ENCODE results near the gene RASAL2.
"Not testable (repeated sequence)": the region's sequence is repeated elsewhere in the genome, so short reads cannot be mapped to it uniquely, and the experiment has no call there.

The RASAL2 gene

DNA sequence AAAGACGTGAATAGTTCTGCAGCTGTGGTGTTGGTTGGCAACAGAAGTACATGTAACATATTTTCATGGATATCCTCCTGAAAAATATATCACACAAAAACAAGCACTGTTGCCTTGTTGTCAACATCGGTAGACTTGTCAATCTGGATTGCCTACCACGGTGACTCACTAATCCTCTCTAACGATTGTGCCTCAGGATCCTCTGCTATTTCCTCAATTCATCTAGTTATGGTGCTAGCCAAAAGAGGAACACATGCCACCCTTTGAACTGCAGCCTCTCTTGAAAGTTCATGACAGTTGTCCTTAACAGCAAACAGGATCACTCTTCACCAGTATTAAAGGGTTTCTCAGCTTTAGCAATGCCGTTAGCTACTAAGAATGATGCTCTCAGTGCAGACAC lies 25.7 kb downstream of the RASAL2 start:
- no peak for DNase-seq (ENCODE audit: low read depth in 2 of 2)

DNA sequence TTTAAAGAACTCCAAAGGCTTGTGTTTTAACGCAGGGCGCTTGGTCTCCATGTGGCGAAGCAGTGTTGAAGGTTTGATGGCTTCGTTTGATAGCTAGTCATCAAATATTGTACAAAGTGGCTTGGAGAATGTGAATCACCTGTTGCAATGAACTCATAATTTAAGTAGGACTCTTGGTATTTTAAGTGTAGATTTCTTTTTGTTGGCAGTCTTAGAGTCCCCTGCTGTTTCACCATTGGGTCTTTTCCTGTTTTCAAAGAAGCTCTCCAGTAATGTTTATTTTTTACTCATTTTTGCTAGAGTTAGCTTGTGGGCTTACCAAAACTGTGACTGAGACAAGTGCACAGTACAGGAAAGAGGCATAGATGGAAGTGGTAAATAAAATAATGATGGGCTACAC lies 26.2 kb downstream of the RASAL2 start:
- no peak for DNase-seq (ENCODE audit: low read depth in 2 of 2)

DNA sequence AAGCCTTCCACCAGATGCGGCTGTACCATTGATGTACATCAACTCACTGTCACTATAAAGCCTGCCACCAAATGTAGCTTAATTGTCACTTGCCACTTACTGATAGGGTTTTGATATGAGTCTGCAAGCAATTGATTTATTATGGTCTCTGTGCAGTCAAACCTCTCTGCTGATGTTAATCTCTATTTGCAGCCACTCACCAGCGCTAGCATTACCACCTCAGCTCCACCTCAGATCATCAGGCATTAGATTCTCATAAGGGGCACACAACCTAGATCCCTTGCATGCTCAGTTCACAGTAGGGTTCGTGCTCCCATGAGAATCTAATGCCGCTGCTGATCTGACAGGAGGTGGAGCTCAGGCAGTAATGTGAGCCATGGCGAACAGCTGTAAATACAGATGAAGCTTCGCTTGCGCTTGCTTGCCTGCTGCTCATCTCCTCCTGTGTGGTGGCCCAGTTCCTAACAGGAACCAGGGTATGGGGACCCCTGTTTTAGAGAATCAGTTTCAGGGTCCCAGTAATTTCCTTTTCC lies 26.7 kb downstream of the RASAL2 start:
- not testable (repeated sequence) for DNase-seq (ENCODE audit: low read depth in 2 of 2)

DNA sequence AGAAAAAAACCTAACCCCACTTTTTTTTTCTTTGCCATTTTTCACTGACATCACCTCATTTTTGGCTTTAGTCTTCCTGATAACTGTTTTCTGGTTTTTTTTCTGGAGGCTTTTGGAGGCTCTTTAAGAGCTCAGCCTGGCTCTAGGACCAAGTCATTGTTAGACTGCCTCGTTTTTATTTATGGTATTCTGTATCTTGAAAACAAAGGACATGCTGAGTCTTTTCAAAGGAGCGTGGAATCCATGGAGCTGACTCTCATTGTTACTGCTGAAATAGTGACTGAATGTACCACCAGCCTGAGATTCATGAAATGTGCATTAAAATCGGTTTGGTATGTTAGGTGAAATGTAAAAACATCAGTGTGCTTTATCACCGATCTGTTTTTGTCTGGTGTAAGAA lies 28.0 kb downstream of the RASAL2 start:
- DNase-seq (ENCODE audit: low read depth in 2 of 2): no peak

DNA sequence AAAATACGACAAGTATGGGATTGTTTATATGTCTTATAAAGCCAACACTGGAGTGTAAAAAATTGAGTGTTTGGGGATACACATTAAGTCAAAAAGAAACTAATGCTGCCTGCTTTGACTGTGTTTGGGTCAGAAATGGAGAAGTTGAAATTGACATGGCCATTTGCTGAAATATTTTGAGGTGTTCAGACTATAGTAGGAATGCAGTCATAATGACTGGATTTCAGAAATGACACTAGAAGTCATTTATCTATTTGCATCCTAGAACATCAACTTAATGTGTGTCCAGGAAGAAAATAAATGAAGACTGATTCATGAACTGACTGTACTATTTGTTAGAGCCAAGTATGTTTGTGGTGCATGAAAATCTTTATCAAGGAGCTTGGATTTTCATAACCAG lies 28.4 kb downstream of the RASAL2 start:
- DNase-seq (ENCODE audit: low read depth in 2 of 2): no peak

DNA sequence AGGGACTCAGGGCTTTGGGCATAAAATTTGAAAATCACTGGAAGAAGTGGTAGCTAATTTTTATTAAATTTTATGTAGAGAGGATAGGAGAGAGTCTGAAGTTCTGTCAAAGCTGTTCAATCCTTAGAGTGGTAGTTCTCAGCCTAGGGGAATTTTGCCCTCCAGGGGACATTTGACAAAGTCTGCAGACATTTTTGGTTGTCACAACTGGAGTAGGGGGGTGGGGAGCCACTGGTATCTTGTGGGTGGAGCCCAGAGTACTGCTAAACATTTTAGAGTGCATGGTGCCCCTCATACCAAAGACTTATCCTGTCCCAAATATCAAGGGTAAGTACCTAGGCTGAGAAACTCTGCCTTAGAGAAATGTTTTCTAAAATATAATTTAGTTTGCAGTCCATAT lies 30.2 kb downstream of the RASAL2 start:
- no peak for DNase-seq (ENCODE audit: low read depth in 2 of 2)

DNA sequence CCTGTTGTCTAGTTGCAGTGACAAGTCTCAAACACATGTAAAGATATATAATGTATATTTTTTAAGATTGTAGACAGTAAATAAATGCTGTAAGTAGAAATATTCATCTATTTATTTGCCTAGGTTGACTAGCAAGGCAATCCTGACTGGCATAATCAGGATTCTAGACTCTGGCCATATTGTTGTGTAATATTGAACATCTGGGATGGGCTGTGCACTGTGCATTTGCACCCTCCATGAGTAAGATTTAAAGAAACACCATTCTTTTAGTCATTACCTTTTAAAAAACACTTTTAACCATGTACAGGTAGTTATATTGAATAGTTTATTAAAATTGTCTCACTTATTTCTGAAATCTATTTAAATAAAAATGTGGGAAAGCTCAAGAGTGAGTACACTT lies 32.4 kb downstream of the RASAL2 start:
- DNase-seq (ENCODE audit: low read depth in 2 of 2): no peak

DNA sequence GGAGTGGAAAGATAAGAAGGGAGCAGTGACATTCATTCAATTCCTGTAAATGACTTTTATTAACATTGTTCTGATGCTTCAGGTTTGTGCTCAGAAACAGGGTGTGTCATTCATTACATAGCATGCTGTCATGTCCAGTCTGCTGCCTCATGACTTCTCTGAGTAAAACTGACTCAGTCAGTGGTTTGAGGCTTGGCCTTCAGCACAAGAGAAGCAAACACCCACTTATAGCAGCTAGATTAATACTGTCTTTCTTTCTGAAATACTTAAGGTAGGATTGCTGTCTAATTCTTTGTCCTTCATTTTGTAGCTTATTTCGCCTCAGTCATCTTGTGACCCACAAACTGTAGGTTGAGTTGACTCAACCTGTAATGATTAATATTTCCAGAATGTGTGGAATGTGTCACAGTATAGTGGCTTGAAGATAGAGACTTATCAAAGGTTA lies 32.9 kb downstream of the RASAL2 start:
- DNase-seq (ENCODE audit: low read depth in 2 of 2): no peak

DNA sequence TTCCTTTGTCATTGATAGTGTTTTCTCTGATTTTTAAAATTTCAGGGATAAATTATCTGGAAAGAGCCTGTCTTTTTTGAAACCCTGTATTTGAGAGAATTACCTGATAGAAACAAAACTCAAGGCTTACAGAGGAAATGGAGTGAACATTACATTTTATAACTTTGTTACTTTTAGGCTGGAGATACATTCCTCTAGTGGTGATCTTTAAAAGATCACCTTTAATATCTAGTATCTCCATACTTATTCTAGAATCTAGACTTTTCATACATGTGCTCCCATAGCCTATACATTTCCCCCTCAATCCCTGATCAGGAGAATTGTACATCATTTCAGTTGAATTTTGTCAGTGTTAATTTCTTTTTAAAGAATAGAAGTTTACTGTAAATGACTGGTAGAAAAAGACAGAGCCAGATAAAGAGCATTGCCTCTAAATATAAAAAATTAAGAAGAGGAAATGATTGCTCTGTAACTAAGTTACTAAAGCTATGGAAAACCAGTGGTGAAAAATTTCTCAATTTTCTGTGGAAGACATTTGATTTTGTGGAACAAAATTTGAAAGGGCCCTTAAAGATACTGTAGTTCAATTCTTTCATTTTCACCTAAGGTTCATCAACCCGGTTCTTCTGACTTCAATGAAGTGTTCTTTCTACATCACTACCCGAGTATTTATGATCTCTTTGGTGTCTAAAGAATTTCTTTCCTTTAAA lies 33.7 kb downstream of the RASAL2 start:
- no peak for DNase-seq (ENCODE audit: low read depth in 2 of 2)

DNA sequence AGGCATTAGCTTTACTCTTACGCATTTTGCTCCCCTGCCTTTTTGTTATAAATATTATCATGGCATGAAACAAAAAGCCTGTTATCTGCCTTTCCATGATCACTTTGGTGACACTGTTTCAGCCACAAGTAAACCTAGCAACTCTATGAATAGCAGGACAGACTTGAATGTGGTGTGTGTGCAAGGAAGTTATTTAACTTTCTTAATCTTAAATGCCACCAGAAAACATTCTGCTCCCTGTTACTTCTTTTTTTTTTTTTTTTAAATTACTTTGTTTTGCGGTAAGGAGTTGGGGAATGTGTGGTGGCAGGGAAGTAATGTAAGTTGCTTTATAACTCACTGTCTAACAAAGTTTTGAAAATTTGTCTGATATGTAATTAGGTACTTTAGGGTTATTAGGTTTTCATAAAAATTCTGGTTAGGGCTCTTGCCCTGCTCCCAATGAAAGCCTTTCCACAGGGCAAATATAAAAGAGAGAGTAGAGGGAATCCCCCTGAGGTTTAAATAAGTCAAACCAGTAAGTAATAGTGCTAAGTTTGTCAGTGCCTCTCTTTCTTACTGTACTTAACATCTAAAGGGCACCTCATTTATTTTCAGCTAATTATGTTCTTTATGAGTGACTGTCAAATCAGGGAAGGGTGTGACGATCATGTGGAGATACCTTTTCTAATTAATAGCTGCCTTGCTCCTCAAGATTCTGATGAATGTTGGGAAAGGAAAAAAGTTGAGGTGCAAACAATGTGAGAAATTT lies 39.5 kb downstream of the RASAL2 start:
- DNase-seq (ENCODE audit: low read depth in 2 of 2): no peak

DNA sequence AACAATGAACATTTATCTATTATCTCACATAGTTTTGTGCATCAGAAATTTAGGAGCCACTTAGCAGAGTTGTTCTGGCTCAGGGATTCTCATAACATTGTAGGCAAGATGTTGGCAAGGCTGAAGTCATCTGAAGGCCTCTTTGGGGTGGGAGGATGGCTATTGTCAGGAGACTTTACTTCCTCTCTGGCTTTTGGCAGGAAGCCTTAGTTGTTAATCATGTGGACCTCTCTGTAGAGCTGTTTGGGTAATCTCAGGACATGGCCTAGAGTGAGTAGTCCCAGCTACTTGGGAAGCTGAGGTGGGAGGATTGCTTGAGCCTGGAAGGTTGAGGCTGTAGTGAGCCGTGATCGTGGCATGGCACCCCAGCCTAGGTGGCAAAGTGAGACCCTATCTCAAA lies 40.2 kb downstream of the RASAL2 start:
- DNase-seq (ENCODE audit: low read depth in 2 of 2): no peak

DNA sequence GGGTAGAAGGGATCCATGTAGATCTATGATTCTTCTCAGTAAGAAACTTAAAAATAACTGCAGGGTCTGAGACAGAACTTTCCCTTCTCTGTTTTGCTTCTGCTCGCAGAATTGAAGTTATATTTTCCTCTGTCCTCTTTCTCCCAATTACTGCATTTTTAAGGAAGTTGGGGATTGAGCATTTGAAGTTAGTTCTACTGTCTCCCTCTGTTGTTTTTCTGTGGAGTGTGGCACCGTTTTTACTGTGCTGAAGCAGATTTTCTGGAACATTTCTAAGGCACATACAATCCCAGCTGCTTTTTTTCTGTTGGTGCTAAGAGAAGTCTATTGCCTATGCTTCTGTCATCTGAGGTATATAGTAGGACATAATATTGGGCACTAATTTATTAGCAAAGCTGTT lies 43.3 kb downstream of the RASAL2 start:
- no peak for DNase-seq (ENCODE audit: low read depth in 2 of 2)

DNA sequence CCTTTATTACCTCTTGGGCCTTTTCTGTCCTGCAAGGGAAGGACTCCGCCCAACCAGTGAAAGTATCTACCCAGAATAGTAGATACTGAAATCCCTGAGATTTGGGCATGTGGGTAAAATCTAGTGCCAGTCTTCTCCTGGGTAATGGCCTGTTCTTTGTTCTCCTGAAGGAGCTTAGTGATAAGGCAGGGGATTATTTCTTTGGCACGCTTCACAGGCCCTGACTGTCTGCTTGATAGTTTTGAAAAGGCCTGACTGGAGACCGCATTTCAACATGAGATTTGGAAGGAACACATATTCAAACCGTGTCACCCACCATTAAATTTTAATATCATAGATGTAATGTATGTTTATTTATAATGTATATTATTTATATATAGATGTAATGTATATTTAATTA lies 48.9 kb downstream of the RASAL2 start:
- no peak for DNase-seq (ENCODE audit: low read depth in 2 of 2)

DNA sequence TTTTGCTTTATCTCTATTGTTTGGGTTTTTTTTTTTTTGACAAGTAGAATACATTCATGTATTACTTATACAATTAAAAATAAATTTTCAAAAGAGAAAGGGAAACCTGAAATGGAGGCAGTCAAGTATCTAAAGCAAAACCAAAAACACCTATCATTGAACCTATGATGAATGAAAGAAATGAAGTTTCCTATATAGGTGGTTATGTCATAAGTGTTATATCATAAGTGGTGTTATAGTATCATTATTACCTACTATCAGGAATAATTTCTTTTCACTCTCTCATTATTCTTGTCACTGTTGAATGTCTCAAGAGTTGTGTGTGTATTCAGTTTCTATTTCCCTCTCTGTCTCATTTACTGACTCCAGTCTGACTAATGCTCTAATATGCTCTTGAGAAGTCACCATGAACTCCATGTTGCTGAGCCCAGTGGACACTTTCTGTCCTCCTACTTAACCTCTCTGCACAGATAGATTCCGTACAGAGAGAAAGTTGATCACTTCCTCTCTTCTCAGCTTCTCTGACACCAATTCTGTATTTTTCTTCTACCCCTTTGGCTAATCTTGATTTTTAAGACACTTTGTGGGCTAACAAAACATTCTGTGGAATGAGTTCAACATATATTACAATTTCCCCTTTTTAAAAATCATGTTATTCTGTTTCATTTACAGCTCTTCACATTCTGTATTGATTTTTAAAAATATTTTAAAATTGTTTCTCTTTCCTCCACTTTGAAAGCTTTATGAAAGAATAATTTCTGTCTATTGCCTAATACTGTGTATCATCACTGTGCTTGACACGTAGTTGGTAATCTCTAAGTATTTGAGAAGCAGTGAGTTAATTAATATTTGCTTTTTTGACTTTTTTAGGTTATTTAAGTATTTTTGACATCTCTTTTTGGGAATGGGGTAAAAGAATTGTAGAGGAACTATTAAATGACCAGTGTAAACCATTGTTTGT lies 50.1 kb downstream of the RASAL2 start:
- no peak for DNase-seq (ENCODE audit: low read depth in 2 of 2)

DNA sequence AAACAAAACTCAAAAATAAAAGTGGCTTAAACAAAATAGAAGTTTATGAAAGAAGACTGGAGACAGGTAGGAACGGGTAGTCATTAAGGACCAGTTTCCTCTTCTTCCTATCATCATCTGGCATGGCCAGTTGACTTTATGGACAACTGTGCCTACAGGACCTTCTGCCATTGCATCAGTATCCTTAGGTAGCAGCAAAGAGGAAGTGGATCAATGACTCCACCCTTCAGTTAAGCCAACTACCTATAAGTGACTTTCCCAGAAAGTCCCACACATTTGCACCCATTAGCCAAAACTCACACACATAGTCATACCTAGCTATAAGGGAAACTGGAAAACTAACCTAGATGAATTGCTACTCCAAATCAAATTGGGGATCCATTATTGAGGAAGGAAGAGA lies 51.7 kb downstream of the RASAL2 start:
- DNase-seq (ENCODE audit: low read depth in 2 of 2): no peak

DNA sequence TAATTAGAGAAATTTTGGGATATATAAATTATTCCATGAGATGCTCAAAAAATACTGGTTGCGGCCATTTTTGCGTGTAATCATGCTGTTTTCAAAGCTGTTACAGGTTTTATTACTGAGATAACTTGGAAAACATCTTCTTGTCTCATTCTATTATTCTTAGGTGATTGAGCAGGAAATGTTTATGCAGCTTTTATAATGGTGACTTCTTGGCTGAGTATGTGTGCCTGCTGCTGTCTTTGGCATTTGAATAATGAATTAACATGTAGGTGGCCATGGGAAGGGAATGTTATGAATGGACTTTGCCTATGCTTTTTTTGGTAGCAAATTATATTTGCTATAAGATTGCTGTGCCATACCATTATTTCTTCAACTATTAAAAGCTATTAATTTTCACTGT lies 52.5 kb downstream of the RASAL2 start:
- no peak for DNase-seq (ENCODE audit: low read depth in 2 of 2)

DNA sequence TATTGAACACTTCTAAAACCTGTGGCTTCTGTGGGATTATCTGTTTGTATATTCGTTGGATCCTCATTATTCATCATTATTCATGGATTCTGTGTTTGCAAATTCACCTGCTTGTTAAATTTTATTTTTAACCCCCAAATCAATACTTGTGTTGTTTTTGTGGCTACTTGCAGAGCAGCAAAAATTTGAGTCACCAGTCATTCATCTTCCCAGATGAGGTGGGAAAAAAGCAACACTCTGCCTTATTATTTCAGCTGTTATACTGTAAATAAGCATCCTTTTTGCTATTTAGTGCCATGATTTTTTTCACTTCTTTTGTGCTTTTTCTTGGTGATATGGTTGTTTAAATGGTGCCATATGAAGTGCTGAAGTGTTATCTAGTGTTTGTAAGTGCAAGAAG lies 56.7 kb downstream of the RASAL2 start:
- no peak for DNase-seq (ENCODE audit: low read depth in 2 of 2)

DNA sequence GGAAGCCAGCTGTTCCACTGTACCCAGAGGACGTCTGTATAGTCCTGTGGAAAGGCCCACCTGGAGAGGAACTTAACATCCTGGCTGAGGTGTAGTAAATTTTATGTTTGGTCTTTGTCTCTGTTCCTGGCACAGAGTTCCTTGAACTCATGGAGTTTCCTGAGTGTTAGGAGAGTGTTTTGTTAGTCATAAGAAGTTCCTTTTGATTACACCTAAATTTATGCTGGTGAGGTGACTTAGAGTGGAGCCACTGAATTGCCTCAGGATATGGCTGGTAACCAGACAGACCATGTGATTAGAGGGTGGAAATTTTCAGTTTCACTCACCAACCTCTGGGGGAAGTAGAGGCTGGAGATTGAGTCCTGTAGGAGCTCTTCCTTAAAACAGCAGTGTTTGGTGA lies 57.9 kb downstream of the RASAL2 start:
- no peak for DNase-seq (ENCODE audit: low read depth in 2 of 2)

DNA sequence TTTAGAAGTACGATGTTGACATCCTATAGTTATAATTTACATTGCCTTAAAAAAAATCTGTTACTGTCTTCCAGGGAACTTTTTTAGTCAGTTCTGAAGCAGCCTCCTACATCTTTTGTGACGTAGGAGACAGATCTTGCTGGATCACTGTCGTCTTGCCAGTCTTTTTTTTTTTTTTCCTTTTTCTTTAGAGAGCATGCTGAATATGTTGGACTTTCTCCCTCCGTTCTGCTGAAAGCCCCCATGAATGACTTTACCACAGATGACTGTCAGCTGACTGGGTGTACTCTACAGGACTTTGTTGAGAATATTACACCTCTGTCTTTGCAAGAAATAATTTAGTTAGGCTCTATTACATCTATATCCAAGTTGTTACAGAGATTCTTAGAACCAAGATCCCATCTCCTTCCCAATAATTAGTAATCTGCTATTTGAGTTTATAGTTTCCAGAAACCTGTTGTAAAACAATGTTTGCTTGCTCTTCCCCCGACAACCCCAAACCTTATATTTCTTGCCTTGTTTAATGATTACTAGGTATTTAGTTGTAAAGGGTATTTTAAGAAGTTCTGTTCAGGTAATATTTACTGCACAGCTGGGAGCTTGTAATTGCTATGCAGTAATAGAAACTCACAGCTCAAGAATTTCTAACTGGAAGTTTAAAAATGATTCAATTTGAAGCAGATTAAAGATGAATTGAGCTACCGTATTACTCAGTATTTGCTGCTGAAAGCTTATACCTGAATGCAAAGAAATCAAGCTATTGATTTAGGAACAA lies 61.8 kb downstream of the RASAL2 start:
- no peak for DNase-seq (ENCODE audit: low read depth in 2 of 2)

DNA sequence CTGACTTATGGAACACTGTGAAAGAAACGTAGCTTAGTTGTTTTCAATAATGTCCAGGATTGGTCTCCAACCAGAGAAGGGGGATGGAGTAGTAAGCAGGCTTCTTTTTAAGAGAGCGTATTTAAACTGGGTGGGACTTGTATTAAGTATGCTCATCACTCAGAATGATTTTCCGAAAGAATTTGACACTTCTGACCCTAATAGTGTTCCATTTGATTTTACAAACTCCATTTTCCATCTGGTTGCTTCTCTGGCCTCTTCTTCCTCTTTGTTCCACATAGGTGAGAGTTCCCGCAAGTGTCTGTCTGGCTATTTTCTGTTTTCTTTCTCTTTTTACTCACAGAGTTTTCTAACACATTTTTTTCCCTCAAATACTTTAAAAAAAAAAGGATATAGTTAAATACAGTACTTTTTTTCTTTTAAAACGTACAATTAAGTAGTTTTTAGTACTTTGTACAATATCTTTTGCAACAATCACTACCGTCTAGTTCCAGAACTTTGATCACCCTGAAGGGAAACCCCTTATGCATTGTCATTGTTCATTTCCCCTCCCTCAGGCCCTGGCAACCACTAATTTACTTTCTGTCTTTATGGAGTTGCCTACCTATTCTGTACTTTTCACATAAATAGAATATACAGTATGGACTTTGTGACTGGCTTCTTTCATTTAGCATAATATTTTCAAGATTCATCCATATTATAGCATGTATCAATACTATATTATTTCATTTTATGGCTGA lies 67.0 kb downstream of the RASAL2 start:
- DNase-seq (ENCODE audit: low read depth in 2 of 2): no peak

DNA sequence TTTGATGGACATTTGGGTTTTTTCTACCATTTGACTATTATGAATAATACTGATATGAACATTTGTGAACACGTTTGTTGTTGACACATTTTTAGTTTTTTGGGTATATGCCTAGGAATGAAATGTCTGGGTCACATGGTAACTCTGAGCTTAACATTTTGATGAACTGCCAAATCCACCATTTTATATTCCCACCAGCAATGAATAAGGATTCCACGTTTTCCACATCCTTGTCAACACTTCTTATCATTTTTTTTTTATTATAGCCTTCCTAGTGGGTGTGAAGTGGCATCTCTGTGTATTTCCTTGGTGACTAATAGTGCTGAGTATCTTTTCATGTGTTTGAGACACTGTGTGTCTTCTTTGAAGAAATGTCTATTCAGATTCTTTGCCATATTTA lies 67.6 kb downstream of the RASAL2 start:
- no peak for DNase-seq (ENCODE audit: low read depth in 2 of 2)

All from activated CD8-positive, alpha-beta memory T cell treated with anti-CD3 and anti-CD28 coated beads for 4 hours (primary cell).